HG03060 (cell line): ENCODE results near the gene JMJD1C.
"Not testable (repeated sequence)": the region's sequence is repeated elsewhere in the genome, so short reads cannot be mapped to it uniquely, and the experiment has no call there.

Experiments used
- ATAC-seq: cut with Tn5 transposase; IDR thresholded peaks from one replicate; pipeline ENCODE4 v1.9.1; 2021; ENCODE audit warnings: low read depth, moderate number of reproducible peaks; ENCODE audit not compliant: unreplicated experiment

Gene JMJD1C

DNA sequence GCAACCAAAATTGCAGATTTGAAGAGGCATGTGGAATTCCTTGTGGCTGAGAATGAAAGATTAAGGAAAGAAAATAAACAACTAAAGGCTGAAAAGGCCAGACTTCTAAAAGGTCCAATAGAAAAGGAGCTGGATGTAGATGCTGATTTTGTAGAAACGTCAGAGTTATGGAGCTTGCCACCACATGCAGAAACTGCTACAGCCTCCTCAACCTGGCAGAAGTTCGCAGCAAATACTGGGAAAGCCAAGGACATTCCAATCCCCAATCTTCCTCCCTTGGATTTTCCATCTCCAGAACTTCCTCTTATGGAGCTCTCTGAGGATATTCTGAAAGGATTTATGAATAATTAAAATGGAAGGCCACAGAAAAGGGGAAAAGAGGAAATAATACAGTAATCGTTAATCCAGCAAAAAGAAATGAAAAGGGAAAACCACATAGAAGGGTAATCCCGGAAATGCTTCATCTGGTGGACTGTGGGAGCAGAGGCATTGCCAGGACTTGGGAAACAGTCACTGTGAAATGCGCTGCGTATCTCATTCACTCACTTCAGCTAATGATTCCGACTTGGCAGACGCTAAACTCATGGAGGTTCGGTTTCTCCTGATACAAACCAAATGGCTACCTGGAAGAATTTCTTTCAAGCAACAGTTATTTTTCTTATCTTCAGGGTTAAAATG lies 311.8 kb downstream of the JMJD1C start:
- ATAC-seq = not testable (repeated sequence)

DNA sequence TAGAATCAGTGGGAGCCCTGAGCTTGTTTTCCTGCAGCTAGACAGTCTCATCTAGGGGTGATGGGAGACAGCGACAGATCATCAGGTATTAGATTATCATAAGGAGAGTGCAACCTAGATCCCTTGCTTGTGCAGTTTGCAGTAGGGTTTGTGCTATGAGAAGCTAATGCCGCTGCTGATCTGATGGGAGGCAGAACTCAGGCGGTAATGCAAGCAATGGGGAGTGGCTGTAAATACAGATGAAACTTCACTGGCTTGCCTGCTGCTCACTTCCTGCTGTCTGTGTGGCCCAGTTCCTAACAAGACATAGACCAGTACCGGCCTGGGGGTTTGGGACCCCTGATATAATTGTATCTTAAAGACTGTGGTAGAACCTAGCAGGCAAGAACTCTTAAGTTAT lies 315.0 kb downstream of the JMJD1C start:
- ATAC-seq = no peak

DNA sequence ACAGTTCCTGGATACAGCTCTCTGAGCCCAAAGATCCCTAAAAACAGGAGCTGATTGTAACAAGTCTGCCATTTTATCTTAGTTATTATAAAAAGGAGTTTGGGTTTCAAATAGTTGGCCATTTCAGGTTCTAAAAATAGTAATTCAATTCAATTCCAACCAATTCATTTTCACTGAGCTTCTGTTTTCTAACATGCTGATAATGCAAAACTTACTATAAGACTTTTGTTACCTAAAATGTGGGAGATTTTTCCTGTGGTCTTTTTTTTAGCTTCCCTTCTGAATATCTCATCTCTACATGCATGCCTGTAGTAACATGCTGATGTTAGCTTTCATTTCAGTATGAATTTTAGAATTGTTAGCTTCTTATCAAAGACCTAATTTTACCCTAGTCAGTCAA lies 319.3 kb downstream of the JMJD1C start:
- no peak for ATAC-seq

DNA sequence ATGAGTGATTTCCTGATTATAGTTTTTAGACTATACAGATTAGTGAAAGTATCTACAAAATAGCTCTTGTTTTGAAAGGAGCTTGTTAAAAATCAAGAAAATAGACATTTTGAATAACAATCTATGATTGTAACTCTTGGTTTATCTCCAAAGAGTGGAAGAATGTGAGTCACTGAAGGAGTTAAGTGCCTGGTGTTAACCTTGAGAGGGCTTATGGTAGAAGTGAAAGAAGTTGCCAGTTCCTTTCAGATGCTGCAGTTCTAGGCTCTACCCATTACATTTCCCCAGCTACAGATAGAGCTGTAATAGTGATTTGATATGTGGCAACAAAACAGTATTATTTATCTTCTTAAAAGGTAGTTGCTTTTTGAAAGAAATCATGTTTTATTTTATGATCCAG lies 320.0 kb downstream of the JMJD1C start:
- ATAC-seq = no peak

DNA sequence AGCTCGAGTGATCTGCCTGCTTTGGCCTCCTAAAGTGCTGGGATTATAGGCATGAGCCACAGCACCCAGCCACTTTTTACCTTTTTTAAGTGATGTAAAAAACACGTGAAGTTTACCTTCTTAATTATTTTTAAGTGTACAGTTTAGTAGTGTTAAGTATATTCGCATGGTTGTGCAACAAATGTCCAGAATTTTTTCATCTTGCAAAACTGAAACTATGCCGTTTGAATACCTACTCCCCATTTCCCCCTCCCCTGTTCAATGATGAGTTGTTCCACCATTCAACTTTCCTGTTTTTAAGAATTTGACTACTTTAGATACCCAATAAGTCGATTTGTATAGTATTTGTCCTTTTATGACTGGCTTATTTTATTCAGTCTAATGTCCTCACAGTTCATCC lies 321.8 kb downstream of the JMJD1C start:
- no peak for ATAC-seq

DNA sequence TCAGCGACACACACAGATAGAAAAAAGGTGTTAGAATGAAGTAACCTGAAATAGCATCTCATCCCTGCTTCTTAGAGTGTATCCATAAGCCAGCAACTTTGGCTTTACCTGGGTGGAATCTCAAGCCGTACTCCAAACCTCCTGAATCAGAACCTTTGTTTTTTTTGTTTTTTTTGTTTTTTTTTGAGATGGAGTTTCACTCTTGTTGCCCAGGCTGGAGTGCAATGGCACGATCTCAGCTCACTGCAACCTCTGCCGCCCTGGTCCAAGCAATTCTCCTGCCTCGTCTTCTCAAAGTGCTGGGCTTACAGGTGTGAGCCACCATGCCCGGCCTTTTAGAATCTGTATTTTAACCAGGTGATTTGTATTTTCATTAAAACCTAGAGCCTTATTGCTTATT lies 323.6 kb downstream of the JMJD1C start:
- no peak for ATAC-seq

DNA sequence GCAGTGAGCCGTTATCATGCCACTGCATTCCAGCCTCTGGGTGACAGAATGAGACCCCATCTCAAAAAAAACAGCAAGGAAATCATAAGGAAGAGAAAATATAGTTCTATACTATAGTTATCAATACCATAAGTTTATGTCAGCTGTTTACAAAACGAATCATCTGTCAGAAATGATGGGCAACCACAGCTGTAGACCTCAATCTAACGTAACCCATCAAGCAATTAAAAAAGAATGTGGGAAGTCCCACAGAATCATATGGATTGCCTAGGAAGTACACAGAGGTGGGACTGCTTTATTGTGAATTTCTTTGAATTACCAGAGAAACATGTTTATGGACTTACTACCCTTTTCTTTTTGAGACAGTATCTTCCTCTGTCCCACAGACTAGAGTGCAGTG lies 325.7 kb downstream of the JMJD1C start:
- ATAC-seq = no peak

DNA sequence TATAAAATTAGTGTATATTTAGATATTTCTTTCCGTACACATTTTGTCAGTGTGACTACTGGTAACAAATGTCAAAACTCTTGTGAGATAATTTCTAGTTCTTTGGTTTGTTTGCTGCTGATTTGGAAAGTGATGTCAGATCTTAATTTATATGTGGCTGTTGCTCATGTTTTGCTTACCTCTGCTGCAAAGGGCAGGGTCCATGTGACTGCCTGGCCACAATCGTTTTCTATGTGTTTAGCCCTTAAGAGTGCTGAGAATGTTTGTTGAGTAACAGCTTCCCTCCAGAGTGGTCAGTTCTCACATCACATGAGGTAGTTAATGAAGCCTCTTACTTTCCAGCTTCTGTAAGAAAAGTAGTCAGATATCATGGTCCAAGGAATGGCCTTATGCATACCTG lies 328.5 kb downstream of the JMJD1C start:
- ATAC-seq = no peak

DNA sequence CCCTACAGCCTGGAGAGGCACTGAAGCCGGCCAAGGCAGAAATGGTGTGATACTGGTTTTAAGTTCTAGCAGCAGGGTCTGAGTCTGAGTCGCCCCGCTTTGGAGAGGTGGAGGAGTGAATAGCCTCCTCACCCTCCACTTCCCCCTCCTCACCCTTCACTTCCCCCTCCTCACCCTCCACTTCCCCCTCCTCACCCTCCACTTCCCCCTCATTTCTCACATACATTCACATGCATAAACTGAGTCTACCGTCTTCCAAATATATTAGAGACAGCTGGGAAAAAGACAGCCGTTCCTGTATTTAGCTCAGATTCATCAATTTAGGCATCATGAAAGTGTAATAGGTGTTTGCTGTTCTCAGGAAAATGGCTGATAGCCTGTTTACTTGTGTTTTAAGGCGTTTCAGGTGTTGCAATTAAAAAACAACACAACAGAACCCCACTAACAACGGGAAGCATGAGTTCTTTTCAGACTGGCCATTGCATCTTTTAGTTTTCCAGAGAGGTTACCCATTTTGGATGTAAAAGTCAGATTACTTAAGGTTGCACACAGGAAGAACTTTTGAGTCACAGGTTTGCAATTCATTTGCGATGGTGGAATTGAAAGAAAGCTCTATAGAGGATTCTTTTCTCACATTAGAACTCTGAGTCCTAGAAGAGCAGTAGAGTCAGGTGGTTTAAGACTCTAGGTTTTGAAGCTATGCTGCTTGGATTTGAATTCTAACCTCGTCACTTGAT lies 331.8 kb downstream of the JMJD1C start:
- no peak for ATAC-seq

DNA sequence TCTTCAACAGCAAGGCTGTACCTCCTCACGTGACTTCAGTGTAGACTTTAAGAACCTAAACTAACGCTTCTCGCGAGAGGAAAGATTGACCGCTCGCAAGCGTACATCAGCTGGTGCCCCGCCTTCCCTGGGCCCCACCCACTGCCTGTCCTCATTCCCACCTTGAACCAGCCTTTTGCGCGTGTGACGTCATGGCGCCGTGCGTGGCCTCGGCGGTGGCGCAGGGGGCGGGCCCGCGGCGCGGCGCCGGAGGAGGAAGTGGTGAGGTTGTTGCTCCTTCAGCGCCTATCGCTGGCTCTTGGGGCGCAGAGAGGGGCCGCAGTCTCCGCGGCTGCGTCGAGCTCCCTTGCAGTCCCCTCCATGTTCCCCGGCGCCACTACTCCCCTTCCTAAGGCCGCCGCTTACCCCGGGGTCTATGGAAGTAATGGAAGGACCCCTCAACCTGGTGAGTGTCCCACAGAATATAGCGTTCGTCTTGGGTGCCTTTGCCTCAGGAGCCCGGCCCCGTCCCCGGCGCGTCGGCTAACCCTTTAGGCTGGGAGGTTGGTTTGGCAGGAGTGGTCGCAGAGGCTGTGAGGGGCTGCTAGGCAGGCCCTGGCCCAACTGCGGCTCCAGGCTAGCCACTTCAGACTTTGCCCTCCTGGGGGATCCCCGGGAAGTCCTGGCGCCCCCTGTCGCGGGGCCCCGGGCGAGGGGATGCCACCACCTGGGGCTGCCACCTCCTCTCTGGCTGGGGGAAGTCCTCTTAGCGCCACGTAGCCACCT lies 332.5 kb downstream of the JMJD1C start, which contains the start of gene NRBF2:
TSS of gene NRBF2 (plus strand) at position 273 of the 765 bp plus-strand sequence. CDS start at position 416, 143 bp downstream.
- ATAC-seq = peak; percentile 93

DNA sequence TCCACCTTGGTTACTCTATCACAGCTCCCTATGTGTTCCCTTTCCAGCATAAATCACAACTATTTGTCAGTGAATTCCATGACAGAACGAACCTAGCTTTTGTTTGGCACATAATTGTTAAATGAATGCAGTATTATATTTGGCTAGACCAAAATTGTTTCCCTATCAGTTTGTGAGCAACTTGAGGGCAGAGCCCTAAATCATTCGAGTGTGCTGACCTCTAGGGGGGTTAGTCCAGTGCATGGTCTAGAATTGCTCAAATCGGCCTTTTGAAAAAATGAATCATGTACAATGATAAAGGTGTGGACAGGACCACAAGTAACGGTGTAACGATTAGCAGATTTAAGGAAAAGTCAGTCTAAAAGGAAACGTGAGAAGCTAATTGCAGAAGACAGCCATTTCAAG lies 333.1 kb downstream of the JMJD1C start:
- ATAC-seq = no peak

DNA sequence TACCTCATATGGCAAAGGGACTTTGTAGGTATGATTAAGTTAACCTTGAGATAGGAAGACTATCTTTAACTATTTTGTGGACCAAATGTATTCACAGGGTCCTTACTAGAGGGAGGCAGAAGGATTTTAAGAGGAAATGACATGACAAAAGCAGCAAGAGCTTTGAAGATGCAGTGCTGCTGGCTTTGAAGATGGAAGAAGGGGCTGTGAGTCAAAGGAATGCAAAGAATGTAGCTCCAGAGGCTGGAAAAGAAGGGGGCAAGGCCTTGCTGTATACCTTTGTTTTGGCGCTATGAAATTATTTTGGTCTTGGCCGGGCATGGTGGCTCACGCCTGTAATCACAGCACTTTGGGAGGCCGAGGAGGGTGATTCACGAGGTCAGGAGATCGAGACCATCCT lies 335.9 kb downstream of the JMJD1C start:
- no peak for ATAC-seq

DNA sequence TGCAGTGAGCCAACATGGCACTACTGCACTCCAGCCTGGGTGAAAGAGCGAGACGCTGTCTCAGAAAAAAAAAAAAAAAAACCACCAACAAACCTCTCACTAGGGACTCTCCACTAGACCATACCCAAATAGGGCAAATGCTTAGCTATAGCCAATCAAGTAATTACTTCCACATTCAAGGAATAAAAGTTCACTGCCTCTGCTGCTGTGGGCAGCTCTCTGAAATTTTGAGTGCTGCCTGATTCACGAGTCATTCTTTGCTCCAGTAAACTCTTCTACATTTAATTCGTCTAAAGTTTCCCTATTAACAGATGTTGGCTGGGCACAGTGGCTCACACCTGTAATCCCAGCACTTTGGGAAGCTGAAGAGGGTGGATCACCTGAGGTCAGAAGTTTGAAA lies 337.3 kb downstream of the JMJD1C start:
- ATAC-seq = no peak

DNA sequence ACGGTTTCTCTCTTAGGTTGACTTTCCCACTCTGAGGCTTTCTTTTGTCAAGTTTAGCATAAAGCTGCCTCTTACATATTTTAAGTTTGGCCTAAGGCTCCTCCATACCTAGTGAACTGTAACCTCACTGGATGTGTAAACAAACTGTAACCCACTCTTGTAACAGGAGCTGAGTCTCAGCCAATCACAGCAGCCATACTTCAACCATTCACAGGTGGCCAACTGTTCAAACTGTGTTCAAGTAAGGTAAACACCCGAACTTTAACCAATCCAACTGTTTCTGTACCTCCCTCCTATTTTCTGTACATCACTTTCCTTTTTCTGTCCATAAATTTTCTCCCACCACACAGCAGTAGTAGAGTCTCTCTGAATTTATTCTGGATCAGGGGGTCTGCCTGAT lies 340.3 kb downstream of the JMJD1C start:
- no peak for ATAC-seq

DNA sequence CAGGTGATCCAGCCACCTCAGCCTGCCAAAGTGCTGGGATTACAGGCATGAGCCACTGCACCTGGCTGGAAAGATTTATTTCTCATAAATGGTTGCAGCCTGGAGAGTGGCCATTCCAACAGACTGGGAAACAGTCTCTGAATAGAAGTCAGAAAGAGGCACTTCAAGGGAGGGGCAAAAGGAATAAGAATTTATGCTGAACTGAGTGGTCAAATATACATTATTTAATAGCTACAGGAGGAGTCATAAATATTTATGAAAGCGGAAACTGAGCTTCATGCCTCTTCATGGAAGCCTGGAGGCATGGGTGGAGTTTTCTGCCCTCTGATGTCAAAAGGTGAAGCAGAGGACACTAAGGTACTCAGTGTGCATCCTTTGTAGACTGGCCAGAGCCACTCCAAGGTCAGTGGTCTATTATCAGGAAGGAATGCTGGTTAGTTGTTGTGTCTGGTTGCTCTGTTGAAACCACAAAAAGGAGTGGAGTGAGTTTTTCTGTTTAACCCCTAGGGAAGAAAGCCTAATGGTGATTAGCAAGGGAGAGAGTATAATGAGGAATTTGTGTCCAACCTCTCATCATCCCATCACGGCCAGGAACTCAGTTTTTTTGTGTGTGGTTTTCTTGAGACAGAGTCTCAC lies 341.9 kb downstream of the JMJD1C start:
- ATAC-seq = no peak

DNA sequence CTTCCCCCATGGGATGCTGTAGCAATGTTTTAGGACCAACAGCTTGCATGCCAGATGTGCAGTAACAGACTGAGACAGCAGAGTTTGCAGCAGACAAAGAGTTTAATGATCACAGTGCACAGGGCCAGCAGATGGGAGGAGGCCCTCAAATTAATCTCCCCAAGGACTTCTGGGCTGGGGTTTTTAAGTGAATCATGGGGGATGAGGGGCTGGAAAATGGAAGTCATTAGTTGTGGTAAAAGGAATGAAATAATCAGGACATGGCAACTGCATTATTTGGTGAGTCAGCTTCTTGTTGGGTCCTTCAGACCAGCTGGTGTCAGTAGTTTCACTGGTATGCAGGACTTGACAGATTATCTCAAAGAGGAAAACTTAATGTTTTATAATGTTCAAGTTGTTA lies 345.2 kb downstream of the JMJD1C start:
- no peak for ATAC-seq

DNA sequence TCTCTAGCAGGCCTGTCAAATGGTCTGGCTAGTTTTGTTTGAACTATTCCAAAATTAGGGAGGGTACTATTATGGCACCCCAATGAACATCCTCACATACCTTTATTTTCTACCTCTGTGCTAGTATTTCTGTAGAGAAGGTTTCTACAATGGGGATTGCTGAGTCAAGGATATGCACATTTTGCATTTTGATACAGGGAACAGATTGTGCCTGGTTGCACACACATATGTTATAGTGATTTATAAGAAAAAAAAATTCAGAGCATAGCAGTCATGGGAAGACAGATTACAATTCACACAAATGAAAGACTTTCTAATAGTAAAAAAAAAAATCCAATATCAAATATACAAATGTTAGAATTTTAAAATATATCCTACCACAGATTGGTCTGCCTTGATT lies 346.7 kb downstream of the JMJD1C start:
- ATAC-seq = no peak
